Adrenal gland (tissue), 5 donors: ENCODE measurements around the gene CEBPB.

ENCODE experiments used
- CTCF ChIP-seq, 6 experiments: fragments of 450-650 bp in 4 of 6; fragments of 200-600 bp in 2 of 6; sonication (generic) in 1 of 6; IDR thresholded peaks; 1 replicate in 5 of 6; 2 replicates in 1 of 6; pipeline versions ENCODE4 v1.5.1 to v1.8.0; 2016 to 2021; ENCODE audit warnings: antibody characterized with exemption in 6 of 6, mild to moderate bottlenecking in 2 of 6, moderate library complexity in 1 of 6
- POLR2A ChIP-seq, 2 donors: fragments of 450-650 bp; IDR thresholded peaks; one replicate each; pipeline ENCODE4 v1.6.1; 2017; ENCODE audit warnings: antibody characterized with exemption in 2 of 2, mild to moderate bottlenecking in 2 of 2, moderate library complexity in 1 of 2
- donor health status: DM: no; HTN: no; CAD: no.

DNA sequence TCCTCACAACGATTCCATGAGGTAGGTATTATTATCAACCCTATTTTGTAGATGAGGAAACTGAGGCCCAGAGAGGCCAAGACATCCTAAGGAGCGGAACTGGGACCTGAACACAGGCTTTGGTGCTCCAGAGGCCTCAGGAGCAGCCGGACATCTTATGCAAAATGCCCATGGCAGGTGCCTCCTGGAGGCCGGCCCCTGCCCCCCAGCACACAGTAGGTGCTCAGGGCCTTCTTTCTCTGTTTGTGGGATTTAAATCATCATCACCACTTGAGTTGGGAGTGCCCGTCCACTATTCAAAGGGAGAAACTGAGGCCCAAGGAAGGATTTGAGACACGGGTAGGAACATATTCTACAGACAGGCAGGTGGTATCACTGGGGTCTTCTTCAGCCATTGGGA, 41.2 kb downstream of the CEBPB start:
- no peak for TF ChIP-seq CTCF (IDR thresholded peaks at IDR 0.05)
- no peak for TF ChIP-seq POLR2A (IDR thresholded peaks at IDR 0.05)
